ENCODE data around the gene ADD3. TPM values are rescaled to one million over a fixed set of nuclear protein-coding genes. Genes with fewer than 3 reads are reported as not detected.

ADD3 gene
- total RNA-seq, 2 experiments from 2014 or later = 44.0 to 52.5 TPM

DNA sequence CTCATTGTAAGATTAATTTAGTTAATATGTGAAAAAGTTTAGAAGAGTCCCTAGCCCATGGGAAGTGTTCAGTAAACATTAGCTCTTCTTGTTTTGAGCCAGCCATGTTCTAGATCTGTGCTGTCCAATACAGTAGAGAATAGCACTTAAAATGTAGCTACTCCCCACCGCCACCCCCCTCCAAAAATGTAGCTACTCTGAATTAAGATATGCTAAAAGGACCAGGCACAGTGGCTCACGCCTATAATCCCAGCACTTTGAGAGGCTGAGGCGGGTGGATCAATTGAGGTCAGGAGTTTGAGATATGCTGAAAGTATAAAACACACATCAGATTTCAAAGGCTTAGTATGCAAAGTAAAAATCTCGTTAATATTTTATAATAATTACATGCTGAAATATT lies 152.3 kb downstream of the ADD3 start:
- H3K36me3 Mint-ChIP-seq = no peaks in the 10 kb centered on the region
- H3K9me3 Mint-ChIP-seq = no peaks in the 10 kb centered on the region
- peaks cover 21% of the 10 kb centered on the region for H3K4me1 Mint-ChIP-seq
- peaks cover 98% of the 10 kb centered on the region for H3K27me3 Mint-ChIP-seq
- H3K27ac Mint-ChIP-seq = no peak overlapping the region
- no peak for DNase-seq
- H3K4me3 Mint-ChIP-seq = no peak overlapping the region

DNA sequence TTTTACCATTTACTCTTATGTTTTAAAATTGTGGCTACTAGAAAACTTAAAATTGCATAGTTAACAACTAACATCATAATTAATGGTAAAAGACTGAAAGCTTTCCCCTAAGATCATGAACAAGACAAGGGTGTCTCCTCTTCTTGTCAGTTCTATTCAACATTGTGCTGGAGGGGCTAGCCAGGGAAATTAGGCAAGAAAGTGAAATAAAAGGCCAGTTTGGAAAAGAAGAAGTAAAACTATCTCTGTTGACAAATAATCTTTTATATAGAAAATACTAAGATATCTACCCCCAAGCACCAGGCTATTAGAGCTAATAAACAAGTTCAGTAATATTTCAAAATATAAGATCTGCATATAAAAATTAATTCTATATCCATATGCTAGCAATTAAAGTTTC lies 152.7 kb downstream of the ADD3 start:
- Mint-ChIP-seq H3K36me3 (no peaks in the 10 kb centered on the region), H3K27me3 (peaks cover 98% of the 10 kb centered on the region), H3K27ac (no peak overlapping the region), H3K4me1 (peaks cover 19% of the 10 kb centered on the region), H3K9me3 (no peaks in the 10 kb centered on the region), H3K4me3 (no peak overlapping the region)
- no peak for DNase-seq

DNA sequence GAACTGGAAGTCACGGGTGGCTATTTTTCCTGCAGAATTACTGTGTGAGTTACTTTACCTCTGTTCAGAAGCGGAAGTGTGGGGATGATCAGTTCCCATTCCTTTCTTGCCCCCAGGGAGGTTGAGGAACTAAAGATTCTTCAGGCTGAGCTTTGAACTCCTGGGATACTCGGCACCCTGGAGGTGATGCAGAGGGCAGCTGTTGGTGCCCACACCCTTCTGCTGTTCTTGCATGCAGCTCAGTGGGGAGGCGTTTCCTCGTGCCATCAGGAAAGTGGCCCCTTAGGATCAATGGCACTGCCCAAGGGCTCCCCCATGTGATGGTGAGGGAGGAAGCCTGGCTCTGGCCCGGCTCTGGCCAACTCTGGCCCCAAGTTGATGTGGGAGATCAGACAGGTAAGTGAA lies 155.0 kb downstream of the ADD3 start:
- Mint-ChIP-seq H3K27me3 (peaks cover 90% of the 10 kb centered on the region), H3K4me1 (peaks cover 4% of the 10 kb centered on the region), H3K27ac (no peak overlapping the region), H3K36me3 (no peaks in the 10 kb centered on the region), H3K9me3 (no peaks in the 10 kb centered on the region), H3K4me3 (no peak overlapping the region)
- DNase-seq = no peak

DNA sequence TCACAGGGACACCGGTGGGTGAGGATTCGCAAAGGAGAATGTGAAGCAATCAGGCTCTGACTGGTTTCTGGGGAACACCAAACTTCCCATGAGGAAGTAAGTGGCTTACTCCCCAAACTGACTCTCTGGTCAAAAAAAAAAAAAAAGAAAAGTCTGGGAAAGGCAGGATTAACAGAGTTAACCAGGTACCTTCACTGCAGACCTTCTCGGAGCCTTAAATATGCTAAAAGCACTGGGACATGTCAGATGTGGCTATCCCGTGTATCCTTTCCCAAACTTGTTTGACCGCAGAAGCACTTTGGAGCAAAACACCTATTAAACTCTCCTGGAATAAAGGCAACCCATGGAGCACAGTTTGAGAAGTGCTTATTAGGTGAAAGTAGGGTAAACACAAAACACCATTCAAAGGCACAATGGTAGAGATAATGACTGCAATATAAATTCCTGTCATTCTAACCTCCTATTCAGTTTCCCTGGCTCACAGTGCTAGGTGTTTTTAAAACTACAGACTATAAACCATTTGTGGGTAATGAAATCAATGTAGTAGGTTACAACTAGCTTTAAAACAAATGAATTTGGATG lies 155.5 kb downstream of the ADD3 start:
- no peak overlapping the region for H3K27ac Mint-ChIP-seq
- H3K36me3 Mint-ChIP-seq = no peaks in the 10 kb centered on the region
- peaks cover 90% of the 10 kb centered on the region for H3K27me3 Mint-ChIP-seq
- H3K9me3 Mint-ChIP-seq = no peaks in the 10 kb centered on the region
- H3K4me3 Mint-ChIP-seq = no peak overlapping the region
- H3K4me1 Mint-ChIP-seq = peaks cover 7% of the 10 kb centered on the region
- no peak for DNase-seq

DNA sequence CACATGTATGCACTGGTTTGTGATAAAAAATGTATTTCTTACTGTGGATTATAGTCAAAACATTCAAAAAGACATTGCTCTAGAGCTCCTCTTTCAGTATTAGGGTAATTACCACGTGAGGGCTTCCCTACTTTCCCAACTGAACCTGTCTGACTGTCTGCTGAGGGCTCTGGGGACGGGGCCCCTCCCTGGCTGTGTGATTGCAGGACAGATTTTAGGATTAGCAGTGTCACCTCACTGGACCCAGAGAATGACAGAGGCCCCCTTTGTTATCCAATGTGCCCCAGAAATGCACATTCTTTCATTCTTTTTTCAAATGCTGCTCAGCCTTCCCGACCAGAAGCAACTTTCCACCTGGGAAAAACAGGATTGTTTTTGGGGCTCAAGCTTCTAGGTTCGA lies 156.1 kb downstream of the ADD3 start:
- DNase-seq = no peak
- Mint-ChIP-seq H3K36me3 (no peaks in the 10 kb centered on the region), H3K9me3 (no peaks in the 10 kb centered on the region), H3K27me3 (peaks cover 90% of the 10 kb centered on the region), H3K4me3 (no peak overlapping the region), H3K27ac (no peak overlapping the region), H3K4me1 (peaks cover 13% of the 10 kb centered on the region)

DNA sequence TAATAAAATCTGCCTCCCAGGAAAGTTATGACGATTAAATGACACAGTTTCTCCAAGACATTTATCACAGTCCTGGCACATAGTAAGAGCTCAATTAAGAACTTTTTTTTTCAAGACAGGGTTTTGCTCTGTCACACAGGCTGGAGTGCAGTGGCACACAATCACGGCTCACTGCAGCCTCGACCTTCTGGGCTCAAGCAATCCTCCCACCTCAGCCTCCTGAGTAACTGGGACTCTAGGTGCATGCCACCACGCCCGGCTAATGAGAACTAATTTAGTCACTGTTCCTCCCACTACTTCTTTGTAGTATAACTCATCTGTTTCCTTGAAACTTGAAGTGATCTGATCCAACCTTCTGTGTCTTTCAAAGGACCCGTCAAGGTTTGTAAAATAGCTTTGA lies 157.5 kb downstream of the ADD3 start:
- H3K4me3 Mint-ChIP-seq = no peak overlapping the region
- no peaks in the 10 kb centered on the region for H3K36me3 Mint-ChIP-seq
- peaks cover 90% of the 10 kb centered on the region for H3K27me3 Mint-ChIP-seq
- H3K4me1 Mint-ChIP-seq = peaks cover 21% of the 10 kb centered on the region
- no peaks in the 10 kb centered on the region for H3K9me3 Mint-ChIP-seq
- no peak overlapping the region for H3K27ac Mint-ChIP-seq
- no peak for DNase-seq

DNA sequence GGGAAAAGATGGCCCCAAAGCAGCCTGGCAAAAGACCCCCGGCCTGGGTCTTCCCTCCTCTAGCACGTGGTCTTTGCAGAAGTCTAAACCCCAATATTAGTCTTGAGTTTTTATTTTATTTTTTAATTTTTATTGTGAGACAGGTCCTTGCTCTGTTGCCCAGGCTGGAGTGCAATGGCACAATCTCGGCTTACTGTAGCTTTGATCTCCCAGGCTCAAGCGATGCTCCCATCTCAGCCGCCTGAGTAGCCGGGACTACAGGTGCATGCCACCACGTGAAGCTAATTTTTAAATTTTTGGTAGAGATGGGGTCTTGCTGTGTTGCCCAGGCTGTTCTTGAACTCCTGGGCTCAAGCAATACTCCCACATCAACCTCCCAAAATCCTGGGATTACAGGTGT lies 159.4 kb downstream of the ADD3 start:
- Mint-ChIP-seq H3K4me3 (no peak overlapping the region), H3K9me3 (no peaks in the 10 kb centered on the region), H3K27ac (no peak overlapping the region), H3K27me3 (peaks cover 90% of the 10 kb centered on the region), H3K4me1 (peaks cover 22% of the 10 kb centered on the region), H3K36me3 (no peaks in the 10 kb centered on the region)
- no peak for DNase-seq

DNA sequence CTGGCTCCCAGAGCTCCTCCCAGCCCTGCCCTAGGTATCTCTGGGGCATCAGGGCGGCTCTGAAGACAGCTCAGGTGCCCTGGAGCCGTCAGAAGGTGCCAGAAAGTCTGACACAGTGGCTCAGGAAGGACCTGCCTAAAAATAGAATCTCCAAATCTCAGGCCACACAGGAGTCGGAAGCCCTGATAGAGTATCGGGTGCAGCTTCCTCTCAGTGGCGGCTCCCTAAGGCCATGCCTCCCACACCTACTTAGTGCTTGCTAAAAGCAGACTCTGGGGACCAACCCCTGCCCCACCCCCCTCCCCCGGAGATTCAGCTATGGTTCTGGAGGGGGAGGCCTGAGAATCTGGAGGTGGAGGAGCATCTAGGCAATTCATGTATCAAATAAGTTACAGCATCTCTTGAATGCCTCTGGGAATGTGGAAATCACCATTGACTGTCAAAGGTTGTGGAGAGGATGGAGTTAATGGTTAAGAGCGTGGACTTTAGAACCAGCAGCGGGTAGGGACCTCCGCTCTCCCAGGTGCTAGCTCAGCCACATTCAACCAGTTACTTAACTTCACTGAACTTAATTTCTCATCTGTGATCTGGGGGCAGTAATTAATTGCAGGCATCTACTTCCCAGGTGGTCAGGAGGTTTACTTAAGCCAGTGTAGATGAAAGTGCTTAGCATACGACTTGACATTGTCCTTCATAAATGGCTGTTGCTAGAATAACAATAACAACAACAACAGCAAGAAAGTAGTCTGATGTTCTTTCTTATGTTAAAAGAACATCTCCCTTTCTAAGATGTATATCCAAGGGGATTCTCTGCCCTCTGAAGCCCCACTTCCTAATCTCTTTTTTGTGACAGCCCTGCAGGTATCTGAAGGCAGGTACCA lies 161.1 kb downstream of the ADD3 start:
- Mint-ChIP-seq H3K4me3 (peak overlapping the region; percentile 38), H3K9me3 (no peaks in the 10 kb centered on the region)

DNA sequence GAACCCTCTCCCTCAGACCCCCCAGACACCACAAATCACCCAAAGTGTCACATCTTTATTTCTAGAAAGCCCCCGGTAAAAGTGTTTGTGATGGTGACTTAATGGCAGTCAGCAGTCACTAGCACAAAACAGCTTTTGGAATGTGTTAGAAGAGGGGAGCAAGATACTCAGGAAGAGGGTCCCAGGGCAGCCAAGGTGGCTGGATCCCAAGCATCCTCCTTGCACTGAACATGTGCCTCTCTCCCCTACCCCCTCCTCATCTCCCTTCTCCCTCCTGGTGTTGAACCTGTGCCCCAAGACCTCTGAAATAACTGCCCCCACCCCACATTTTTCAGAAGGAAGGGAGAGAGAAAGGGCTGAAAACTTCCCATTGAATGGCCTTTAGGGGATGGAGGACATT lies 161.8 kb downstream of the ADD3 start:
- no peak overlapping the region for H3K27ac Mint-ChIP-seq
- no peak for DNase-seq
- no peaks in the 10 kb centered on the region for H3K36me3 Mint-ChIP-seq
- no peaks in the 10 kb centered on the region for H3K9me3 Mint-ChIP-seq
- H3K4me3 Mint-ChIP-seq = no peak overlapping the region
- peaks cover 22% of the 10 kb centered on the region for H3K4me1 Mint-ChIP-seq
- H3K27me3 Mint-ChIP-seq = peaks cover 87% of the 10 kb centered on the region

More for the DNA sequence above, 161.1 kb downstream of the ADD3 start:
- no peak for DNase-seq
- H3K36me3 Mint-ChIP-seq = no peaks in the 10 kb centered on the region
- no peak overlapping the region for H3K27ac Mint-ChIP-seq
- peaks cover 22% of the 10 kb centered on the region for H3K4me1 Mint-ChIP-seq
- peaks cover 87% of the 10 kb centered on the region for H3K27me3 Mint-ChIP-seq

DNA sequence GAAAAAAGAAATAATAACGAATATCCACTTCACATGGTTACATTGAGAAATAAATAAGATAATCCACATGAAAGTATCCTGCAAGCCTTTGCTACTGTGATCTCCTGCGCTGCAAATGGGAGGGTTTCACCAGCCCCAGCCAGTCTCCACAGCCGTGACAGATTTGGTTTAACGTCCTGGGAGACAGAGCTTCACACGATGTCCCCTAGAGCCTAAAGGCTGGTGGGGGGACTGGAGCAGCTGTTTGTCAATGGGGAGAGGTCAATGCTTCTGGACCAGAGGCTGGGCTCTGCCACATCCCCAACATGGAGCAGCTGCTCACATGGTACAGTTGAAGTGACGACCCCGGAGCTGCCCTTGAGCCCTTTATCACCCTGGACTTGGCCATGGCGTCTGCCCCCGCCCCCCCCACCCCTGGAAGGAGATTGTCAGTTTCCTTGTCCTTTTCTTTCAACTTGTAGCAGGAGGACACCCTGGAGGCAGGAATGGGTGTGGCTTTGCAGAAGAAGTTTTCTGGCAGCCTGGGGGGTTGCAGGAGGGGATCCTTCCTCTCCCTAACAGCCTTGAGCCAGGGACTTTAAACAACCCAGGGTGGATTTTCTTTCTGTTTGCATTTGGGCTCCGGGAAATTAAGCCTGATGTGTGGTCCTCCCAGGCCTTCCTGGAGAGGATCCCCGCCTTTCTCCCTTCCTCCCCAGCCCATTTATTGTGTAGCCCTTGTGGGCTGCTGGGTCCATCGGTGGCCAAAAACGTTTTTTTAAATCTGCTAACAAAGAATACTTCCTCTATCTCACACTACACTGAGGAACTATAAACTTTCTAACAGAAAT lies 162.6 kb downstream of the ADD3 start:
- Mint-ChIP-seq H3K27me3 (peaks cover 87% of the 10 kb centered on the region), H3K36me3 (no peaks in the 10 kb centered on the region), H3K4me3 (no peak overlapping the region), H3K27ac (no peak overlapping the region), H3K4me1 (peaks cover 22% of the 10 kb centered on the region), H3K9me3 (no peaks in the 10 kb centered on the region)
- DNase-seq = no peak

DNA sequence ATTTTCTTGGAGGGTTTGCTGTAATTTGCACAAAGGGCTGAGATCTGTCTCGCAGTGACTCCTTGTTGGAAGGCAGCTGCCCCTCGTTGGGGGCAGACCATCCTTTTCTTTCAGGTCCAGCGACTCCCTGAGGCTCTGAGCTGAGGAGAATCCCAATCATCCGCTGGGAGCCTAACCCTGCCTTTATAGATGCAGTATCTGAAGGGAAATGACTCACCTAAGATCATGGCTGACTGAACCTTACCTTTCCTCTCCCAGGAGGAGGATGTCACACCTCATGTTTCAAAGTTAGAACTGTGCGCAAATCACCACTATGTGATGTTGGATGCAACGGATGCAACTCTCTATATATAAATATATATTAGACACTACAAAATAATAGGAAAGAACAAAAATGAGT lies 163.2 kb downstream of the ADD3 start:
- H3K36me3 Mint-ChIP-seq = no peaks in the 10 kb centered on the region
- H3K27ac Mint-ChIP-seq = no peak overlapping the region
- no peaks in the 10 kb centered on the region for H3K9me3 Mint-ChIP-seq
- peaks cover 87% of the 10 kb centered on the region for H3K27me3 Mint-ChIP-seq
- DNase-seq = no peak
- H3K4me1 Mint-ChIP-seq = peaks cover 22% of the 10 kb centered on the region
- no peak overlapping the region for H3K4me3 Mint-ChIP-seq

DNA sequence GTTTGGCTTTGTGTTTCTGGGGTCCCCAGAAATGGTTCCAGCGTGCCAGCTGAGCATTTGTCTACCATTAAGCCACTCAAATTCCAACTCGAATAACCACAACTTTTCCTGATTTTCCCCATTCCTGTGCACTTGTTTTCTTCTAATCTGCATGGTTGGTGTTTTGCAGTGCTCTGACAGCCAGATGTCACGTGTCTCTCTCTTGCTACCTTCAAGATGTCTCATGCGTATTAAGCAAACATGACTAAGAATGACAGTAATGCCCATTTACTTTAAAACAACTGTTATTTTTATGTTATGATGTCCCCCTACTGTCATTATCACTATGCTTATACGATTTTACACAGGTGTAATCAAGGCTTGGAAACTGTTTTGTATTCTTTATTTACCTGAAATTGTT lies 164.4 kb downstream of the ADD3 start:
- DNase-seq = no peak
- Mint-ChIP-seq H3K4me1 (peaks cover 26% of the 10 kb centered on the region), H3K4me3 (no peak overlapping the region), H3K9me3 (no peaks in the 10 kb centered on the region), H3K27me3 (peaks cover 91% of the 10 kb centered on the region), H3K27ac (no peak overlapping the region), H3K36me3 (no peaks in the 10 kb centered on the region)

DNA sequence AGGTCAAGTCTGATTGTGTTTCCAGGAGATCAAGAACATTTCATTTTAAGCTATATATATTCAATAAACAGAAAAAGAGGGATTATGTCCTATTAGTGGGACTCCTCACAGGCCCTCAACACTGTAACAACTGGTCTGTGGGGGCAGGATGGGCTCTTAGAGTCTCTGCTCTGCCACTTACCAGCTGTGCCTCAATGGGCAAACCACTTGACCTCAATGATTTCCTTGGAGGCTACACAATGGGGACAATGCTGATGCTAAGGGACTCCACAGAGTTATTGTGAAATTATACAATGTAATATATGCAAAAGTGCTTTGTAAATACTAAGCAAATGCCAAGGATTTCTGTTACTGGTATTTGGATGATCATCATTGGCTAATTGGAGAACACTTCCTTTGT lies 166.4 kb downstream of the ADD3 start:
- H3K4me3 Mint-ChIP-seq = no peak overlapping the region
- no peak for DNase-seq
- H3K9me3 Mint-ChIP-seq = no peaks in the 10 kb centered on the region
- H3K27me3 Mint-ChIP-seq = peaks cover 92% of the 10 kb centered on the region
- peaks cover 10% of the 10 kb centered on the region for H3K4me1 Mint-ChIP-seq
- no peaks in the 10 kb centered on the region for H3K36me3 Mint-ChIP-seq
- no peak overlapping the region for H3K27ac Mint-ChIP-seq

DNA sequence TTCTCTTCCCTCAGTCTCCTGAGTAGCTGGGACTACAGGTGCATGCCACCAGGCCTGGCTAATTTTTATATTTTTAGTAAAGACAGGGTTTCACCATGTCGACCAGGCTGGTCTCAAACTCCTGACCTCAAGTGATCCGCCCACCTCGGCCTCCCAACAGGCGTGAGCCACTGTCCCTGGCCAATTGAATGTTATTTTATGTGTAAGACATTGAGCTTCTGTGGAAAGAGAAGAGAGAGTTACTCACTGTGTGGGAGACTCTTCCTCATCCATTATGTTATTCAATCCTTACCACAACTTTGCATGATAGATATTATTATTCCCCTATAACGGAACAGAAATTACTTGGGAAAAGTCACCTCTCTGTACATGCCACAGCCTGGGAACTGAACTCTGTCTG lies 167.0 kb downstream of the ADD3 start:
- Mint-ChIP-seq H3K4me1 (peaks cover 6% of the 10 kb centered on the region), H3K36me3 (no peaks in the 10 kb centered on the region), H3K9me3 (no peaks in the 10 kb centered on the region), H3K27me3 (peaks cover 90% of the 10 kb centered on the region), H3K27ac (no peak overlapping the region), H3K4me3 (no peak overlapping the region)
- DNase-seq = no peak

DNA sequence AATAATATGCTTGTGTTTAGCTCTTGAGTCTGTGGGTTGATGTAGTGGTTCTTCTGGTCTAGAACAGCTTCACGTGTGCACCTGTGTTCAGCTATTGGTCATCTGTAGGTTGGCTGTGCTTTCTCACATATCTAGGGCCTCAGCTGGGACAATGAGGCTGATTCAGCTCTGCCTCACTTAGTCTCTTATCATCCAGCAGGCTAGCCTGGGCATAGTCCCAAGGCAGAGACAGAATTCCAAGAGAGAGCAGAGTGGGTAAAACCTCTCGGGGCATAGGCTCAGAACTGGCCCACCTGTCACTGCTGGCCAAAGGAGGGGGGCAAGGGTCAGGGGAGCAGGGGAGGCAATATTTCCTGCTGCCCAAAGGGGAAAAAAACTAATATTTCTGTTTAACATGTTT lies 167.6 kb downstream of the ADD3 start:
- Mint-ChIP-seq H3K9me3 (no peaks in the 10 kb centered on the region), H3K36me3 (no peaks in the 10 kb centered on the region), H3K4me3 (no peak overlapping the region), H3K27me3 (peaks cover 85% of the 10 kb centered on the region), H3K4me1 (peaks cover 5% of the 10 kb centered on the region), H3K27ac (no peak overlapping the region)
- DNase-seq = no peak

Data from activated naive CD8-positive, alpha-beta T cell treated with anti-CD3 and anti-CD28 coated beads for 36 hours (primary cell).